Mesendoderm (in vitro differentiated cells): ENCODE measurements around the gene DLG1.

Experiments
- DNase-seq: peaks from one replicate; pipeline ENCODE4 v3.0.0; 2013
- H2AK5ac ChIP-seq: 2 replicates; pipeline ENCODE4 v1.6.1; 2013; ENCODE audit warnings: low read length, inconsistent platforms
- H2BK120ac ChIP-seq: 2 replicates; pipeline ENCODE4 v1.6.1; 2013; ENCODE audit warnings: low read depth, mild to moderate bottlenecking, low read length, moderate library complexity, mixed read lengths
- H2BK15ac ChIP-seq: replicated peaks from 2 replicates; pipeline ENCODE4 v1.6.1; 2013; ENCODE audit warnings: low read depth, mild to moderate bottlenecking, moderate library complexity
- H2BK5ac ChIP-seq: 2 replicates; pipeline ENCODE4 v1.6.1; 2013; ENCODE audit warnings: low read length, inconsistent platforms
- H3K18ac ChIP-seq: 2 replicates; pipeline ENCODE4 v1.6.1; 2013; ENCODE audit warnings: mild to moderate bottlenecking, low read length, mixed read lengths
- H3K23ac ChIP-seq: one replicate; pipeline ENCODE4 v1.6.1; 2013; ENCODE audit warnings: low read length
- H3K27ac ChIP-seq: 2 replicates; pipeline ENCODE4 v1.5.1; 2013; ENCODE audit warnings: low read depth, mild to moderate bottlenecking, inconsistent platforms, low read length, moderate library complexity
- H3K27me3 ChIP-seq: 2 replicates; pipeline ENCODE4 v1.6.1; 2013; ENCODE audit warnings: low read length, control low read depth, mild to moderate bottlenecking, inconsistent platforms; ENCODE audit not compliant: insufficient read depth, poor library complexity
- H3K36me3 ChIP-seq: 2 replicates; pipeline ENCODE4 v1.6.1; 2013; ENCODE audit warnings: low read length, inconsistent platforms; ENCODE audit not compliant: control insufficient read depth, insufficient read depth
- H3K4ac ChIP-seq: one replicate; pipeline ENCODE4 v1.6.1; 2013; ENCODE audit warnings: low read depth, mild to moderate bottlenecking, low read length, moderate library complexity
- H3K4me1 ChIP-seq: 2 replicates; pipeline ENCODE4 v1.6.1; 2013; ENCODE audit warnings: low read depth, low read length, inconsistent platforms; ENCODE audit not compliant: control insufficient read depth
- H3K4me2 ChIP-seq: 2 replicates; pipeline ENCODE4 v1.6.1; 2013; ENCODE audit warnings: low read length
- H3K4me3 ChIP-seq: 2 replicates; pipeline ENCODE4 v1.5.1; 2013; ENCODE audit warnings: mild to moderate bottlenecking, low read length
- H3K56ac ChIP-seq: one replicate; pipeline ENCODE4 v1.6.1; 2013; ENCODE audit warnings: low read length
- H3K79me1 ChIP-seq: 2 replicates; pipeline ENCODE4 v1.6.1; 2013; ENCODE audit warnings: low read length, inconsistent platforms
- H3K79me2 ChIP-seq: 2 replicates; pipeline ENCODE4 v1.6.1; 2013; ENCODE audit warnings: mild to moderate bottlenecking, low read length; ENCODE audit not compliant: control insufficient read depth, insufficient read depth
- H3K9ac ChIP-seq: 2 replicates; pipeline ENCODE4 v1.6.1; 2013; ENCODE audit warnings: low read length, inconsistent platforms
- H4K5ac ChIP-seq: one replicate; pipeline ENCODE4 v1.6.1; 2013; ENCODE audit warnings: low read length
- H4K8ac ChIP-seq: one replicate; pipeline ENCODE4 v1.6.1; 2013; ENCODE audit warnings: low read depth, mild to moderate bottlenecking, control low read depth, low read length, moderate library complexity
- WGBS: extraction: QIAGEN DNeasy Blood & Tissue Kit; methylation state at CpG from one replicate; pipeline ENCODE4 v1.1.7; 2013; ENCODE audit warnings: low lambda C conversion rate, missing lambda C conversion rate; ENCODE audit not compliant: insufficient coverage; ENCODE audit errors: extremely low coverage; 5-methylcytosine and 5-hydroxymethylcytosine counted together

Gene DLG1

DNA sequence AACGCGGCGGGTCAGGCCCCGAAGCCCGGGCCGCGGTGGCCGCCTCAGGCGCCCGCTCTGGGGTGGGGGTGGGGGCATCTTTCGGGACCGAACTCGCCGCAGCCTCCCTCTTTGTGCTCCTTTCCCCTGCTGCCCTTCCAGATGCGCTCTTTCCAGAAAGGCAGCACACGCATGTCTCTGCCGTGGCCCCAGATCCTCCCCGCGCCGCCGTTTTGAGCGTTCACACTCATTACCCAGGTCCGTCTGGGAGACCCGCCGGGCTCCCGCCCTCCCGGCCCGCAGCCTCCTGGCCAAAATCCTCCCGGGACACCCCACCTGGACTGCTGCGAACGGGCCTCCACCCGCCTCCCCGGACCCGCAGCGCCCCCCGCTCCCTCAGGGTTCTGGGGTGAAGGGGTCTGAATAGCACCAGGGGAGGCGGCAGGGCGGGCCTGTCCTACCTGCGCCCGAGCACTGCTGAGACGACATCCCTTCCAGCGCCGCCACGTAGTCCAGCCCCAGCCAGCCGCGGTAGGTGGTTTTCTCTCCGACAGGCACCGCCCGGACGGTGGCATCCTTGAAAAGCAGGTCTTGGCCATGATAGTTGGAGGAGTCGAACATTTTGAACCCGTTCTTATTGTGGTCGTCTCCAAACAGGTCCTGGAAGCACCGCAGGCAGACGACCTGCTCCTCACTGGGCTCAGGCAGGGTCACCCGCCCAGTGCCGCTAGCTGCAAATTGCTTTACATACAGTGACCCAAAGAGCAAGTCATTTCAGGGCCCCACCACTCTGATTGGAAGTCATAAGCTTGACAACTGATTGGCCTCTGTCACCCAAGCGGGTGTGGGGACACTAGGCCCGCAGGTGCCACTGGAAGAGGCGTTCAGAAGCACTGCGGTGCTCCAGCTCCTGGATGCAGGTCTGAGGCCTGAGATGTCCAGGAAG is 294.7 kb downstream of the DLG1 start:
- peak overlapping the region; percentile 93 for H3K56ac ChIP-seq
- H2BK5ac ChIP-seq = no peak overlapping the region
- H3K36me3 ChIP-seq = no peaks in the 10 kb centered on the region
- peak; percentile 47 for DNase-seq
- H3K27ac ChIP-seq = no peak overlapping the region
- H2AK5ac ChIP-seq = no peak overlapping the region
- H2BK120ac ChIP-seq = peak overlapping the region; percentile 14
- H3K79me2 ChIP-seq = no peaks in the 10 kb centered on the region
- H3K27me3 ChIP-seq = peaks cover 3% of the 10 kb centered on the region
- H4K8ac ChIP-seq = peak overlapping the region; percentile 57
- no peaks in the 10 kb centered on the region for H3K4me1 ChIP-seq
- no CpG with 5 or more reads among the region's 61 CpGs for WGBS
- H3K4ac ChIP-seq = peak overlapping the region; percentile 60
- peak overlapping the region; percentile 45 for H3K4me3 ChIP-seq
- no peak overlapping the region for H2BK15ac ChIP-seq
- peak overlapping the region; percentile 87 for H3K9ac ChIP-seq
- H3K23ac ChIP-seq = no peak overlapping the region
- peak overlapping the region; percentile 93 for H3K4me2 ChIP-seq
- H4K5ac ChIP-seq = no peak overlapping the region
- peak overlapping the region; percentile 86 for H3K18ac ChIP-seq
- no peaks in the 10 kb centered on the region for H3K79me1 ChIP-seq

DNA sequence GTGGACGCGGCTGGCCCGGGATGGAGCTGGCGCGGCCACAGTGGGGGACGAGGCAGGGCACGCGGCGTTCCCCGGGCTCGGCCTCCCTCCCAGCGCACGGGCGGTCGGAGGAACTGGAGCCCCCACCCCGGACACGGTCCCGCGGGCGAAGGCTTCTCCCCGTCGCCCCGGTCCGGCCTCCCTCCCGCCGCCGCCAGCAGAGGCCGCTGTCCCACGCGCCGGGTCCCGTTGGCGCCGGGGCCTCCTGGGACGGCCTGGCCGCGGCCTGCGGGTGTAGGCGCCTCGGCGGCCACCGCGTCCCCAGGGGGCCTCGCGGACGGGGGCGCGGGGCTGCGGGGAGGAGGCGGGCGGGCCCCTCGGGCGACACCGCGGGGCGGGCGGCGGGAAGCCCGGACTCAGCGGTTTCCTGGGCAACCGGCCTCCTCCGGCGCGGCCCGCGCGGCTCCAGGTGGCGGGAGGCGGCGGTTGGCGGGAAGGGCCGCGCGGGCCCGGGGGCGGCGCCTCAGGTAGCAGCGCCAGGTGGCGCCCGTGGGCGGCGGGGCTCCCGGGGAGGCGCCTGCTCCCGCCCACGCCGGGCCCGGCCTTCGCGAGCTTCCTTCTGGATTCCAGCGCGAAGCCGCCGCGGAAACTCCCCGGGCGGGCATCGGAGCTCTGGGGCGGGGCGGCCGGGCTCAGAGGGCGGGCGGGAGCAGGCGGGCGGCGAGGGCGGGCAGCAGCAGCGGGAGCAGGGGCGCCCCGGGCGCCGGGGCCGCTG is 295.5 kb downstream of the DLG1 start:
- H2AK5ac ChIP-seq = no peak overlapping the region
- H2BK15ac ChIP-seq = peak overlapping the region; percentile 48
- no CpG with 5 or more reads among the region's 113 CpGs for WGBS
- peaks cover 3% of the 10 kb centered on the region for H3K27me3 ChIP-seq
- no peaks in the 10 kb centered on the region for H3K4me1 ChIP-seq
- no peak overlapping the region for H3K23ac ChIP-seq
- no peaks in the 10 kb centered on the region for H3K36me3 ChIP-seq
- no peak overlapping the region for H3K27ac ChIP-seq
- H2BK120ac ChIP-seq = peak overlapping the region; percentile 14
- H3K79me1 ChIP-seq = no peaks in the 10 kb centered on the region
- no peak overlapping the region for H2BK5ac ChIP-seq
- H3K79me2 ChIP-seq = no peaks in the 10 kb centered on the region
- peak overlapping the region; percentile 93 for H3K56ac ChIP-seq
- peak overlapping the region; percentile 87 for H3K9ac ChIP-seq
- H4K8ac ChIP-seq = peak overlapping the region; percentile 78
- peak overlapping the region; percentile 86 for H3K18ac ChIP-seq
- H4K5ac ChIP-seq = no peak overlapping the region
- peak overlapping the region; percentile 76 for H3K4ac ChIP-seq
- DNase-seq = peak; percentile 59
- peak overlapping the region; percentile 44 for H3K4me2 ChIP-seq
- H3K4me3 ChIP-seq = no peak overlapping the region

DNA sequence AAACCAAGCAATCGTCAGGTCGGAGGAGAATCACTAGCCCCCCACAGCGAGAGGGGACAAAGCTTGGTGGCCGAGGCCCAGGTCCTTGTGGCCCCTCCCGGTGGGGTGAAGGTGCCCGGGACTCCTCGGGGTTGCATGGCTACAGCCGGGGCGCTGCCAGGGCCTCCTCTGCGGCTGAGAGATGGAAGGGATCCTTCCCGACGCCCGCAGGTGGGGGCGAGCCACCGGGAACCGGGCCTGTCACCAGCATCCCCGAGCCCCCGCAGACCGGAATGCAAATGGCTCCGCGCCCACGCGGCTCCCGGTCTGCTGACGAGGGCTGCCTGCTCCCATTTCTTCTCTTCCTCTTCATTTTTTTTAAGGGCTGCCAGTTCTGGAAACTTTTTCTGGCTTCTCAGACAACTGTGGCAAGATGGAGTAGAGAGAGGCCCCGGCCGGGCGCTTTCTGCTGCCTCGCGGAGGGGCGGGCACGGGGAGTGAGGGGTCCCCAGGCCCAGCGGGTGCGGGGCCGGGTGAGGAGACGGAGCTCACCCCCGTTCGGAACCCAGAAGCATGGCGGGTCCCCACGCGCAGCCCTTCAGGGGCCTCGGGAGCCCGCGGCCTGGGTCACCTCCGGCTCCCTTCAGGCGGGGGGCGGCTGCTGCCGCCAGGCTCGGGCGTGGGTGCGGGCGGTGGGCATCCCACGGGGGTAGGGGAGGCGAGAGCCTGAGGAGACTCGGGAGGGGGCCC is 296.3 kb downstream of the DLG1 start:
- peaks cover 3% of the 10 kb centered on the region for H3K27me3 ChIP-seq
- DNase-seq = no peak

DNA sequence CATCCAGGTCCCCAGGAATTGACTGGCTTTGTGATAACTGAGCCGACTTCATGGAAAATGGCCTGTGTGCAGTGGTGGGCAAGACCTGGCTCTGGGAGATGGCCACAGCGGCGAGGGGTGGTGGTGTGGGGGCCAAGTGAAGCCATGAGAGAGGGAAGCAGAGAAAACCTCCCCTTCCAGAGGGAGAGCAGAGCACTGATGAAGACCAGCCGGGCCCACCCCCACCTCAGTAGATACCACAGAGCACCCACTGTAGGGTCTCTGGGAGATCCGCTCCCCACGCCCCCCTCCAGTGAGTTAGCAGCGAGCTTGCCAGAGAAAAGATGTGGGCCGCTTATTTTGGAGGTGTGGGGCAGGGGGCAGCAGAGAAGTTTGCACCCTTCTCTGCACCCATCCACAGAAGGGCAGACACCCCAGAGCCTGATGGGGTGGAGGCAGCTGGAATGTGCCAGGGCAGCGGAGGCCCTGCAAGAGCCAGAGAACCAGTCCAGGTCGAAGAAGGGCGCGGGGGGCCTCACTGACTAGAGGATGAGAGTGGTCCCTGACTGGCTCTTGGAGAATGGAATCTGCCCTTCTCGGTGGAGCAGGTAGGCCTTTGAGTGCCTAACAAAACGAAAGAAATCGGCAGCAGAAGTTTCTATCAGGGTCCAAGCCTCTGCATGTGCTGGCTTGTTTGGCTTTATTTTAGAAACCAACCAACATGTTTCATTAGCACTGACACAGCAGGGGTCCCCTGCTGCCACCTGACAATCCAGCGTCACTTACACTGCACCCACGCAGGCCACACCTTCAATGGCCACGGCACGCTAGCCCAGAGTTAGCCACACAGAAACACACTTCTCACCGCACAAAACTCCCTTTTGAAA is 297.1 kb downstream of the DLG1 start:
- Histone ChIP-seq H3K4ac (no peak overlapping the region), H3K18ac (no peak overlapping the region), H3K4me2 (no peak overlapping the region), H2AK5ac (no peak overlapping the region), H3K23ac (peak overlapping the region; percentile 9), H3K79me1 (no peaks in the 10 kb centered on the region), H2BK120ac (no peak overlapping the region), H3K4me3 (no peak overlapping the region), H3K79me2 (no peaks in the 10 kb centered on the region), H2BK5ac (no peak overlapping the region), H3K36me3 (no peaks in the 10 kb centered on the region), H3K9ac (no peak overlapping the region), H3K27me3 (peaks cover 3% of the 10 kb centered on the region), H3K56ac (peak overlapping the region; percentile 42), H4K8ac (no peak overlapping the region), H3K4me1 (no peaks in the 10 kb centered on the region), H4K5ac (no peak overlapping the region), H2BK15ac (no peak overlapping the region), H3K27ac (no peak overlapping the region)
- no CpG with 5 or more reads among the region's 20 CpGs for WGBS
- DNase-seq = no peak

More for the DNA sequence above, 296.3 kb downstream of the DLG1 start:
- H3K18ac ChIP-seq = peak overlapping the region; percentile 82
- no peak overlapping the region for H3K4me3 ChIP-seq
- peak overlapping the region; percentile 87 for H3K9ac ChIP-seq
- H3K27ac ChIP-seq = no peak overlapping the region
- no CpG with 5 or more reads among the region's 55 CpGs for WGBS
- peak overlapping the region; percentile 44 for H3K4me2 ChIP-seq
- H3K4me1 ChIP-seq = no peaks in the 10 kb centered on the region
- H4K8ac ChIP-seq = no peak overlapping the region
- H2AK5ac ChIP-seq = no peak overlapping the region
- no peak overlapping the region for H2BK120ac ChIP-seq
- H3K56ac ChIP-seq = peak overlapping the region; percentile 93
- no peak overlapping the region for H4K5ac ChIP-seq
- H3K4ac ChIP-seq = no peak overlapping the region
- no peak overlapping the region for H2BK5ac ChIP-seq
- H3K23ac ChIP-seq = peak overlapping the region; percentile 9
- no peaks in the 10 kb centered on the region for H3K79me1 ChIP-seq
- H3K36me3 ChIP-seq = no peaks in the 10 kb centered on the region
- no peaks in the 10 kb centered on the region for H3K79me2 ChIP-seq
- no peak overlapping the region for H2BK15ac ChIP-seq

DNA sequence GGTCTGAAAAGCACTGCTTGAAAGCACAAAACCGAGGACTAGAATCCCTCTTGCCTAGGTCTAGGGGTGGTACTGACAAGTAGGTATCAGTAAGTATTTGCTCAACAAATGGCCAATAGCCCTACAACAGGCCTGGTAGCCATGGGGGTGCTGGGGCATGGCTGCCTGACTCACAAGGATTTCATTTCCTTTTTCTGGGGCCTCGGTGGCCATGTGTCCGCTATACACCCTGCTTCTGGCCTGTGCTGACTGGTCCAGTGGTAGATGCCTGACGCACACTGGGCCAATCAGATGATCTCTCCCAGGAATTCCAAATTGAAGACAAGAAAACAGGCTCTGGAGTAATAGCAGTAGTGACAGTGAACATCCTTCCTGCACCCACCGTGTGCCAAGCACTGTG is 298.2 kb downstream of the DLG1 start:
- Histone ChIP-seq H2AK5ac (no peak overlapping the region), H3K56ac (no peak overlapping the region), H3K79me2 (no peaks in the 10 kb centered on the region), H3K4me3 (no peak overlapping the region), H3K4me2 (no peak overlapping the region), H3K27ac (no peak overlapping the region), H3K4me1 (no peaks in the 10 kb centered on the region), H3K4ac (no peak overlapping the region), H3K23ac (no peak overlapping the region), H3K27me3 (peaks cover 3% of the 10 kb centered on the region), H4K8ac (no peak overlapping the region), H2BK5ac (no peak overlapping the region), H3K9ac (no peak overlapping the region), H2BK15ac (no peak overlapping the region), H3K18ac (no peak overlapping the region), H3K36me3 (no peaks in the 10 kb centered on the region), H3K79me1 (no peaks in the 10 kb centered on the region), H2BK120ac (no peak overlapping the region), H4K5ac (no peak overlapping the region)
- DNase-seq = no peak
- WGBS = no CpG with 5 or more reads among the region's 5 CpGs
